ENCODE data around the gene FPR1.

FPR1 gene

GRCh38 chr19:51799034-51799773 is 47.5 kb upstream of the FPR1 start:
- Histone ChIP-seq H3K36me3 (ENCODE audit: insufficient read depth, low read length) (no peaks in the 10 kb centered on the region), H3K4me1 (ENCODE audit: insufficient read depth, low read length, severe bottlenecking) (no peaks in the 10 kb centered on the region), H3K27me3 (ENCODE audit: insufficient read depth, low read length) (no peaks in the 10 kb centered on the region), H3K9ac (ENCODE audit: low read length) (no peak overlapping the region), H3K27ac (ENCODE audit: low read depth, low read length, poor library complexity, severe bottlenecking) (no peak overlapping the region), H3K9me2 (ENCODE audit: low read depth, low read length) (no peaks in the 10 kb centered on the region), H3F3A (ENCODE audit: insufficient read depth, low read length) (no peaks in the 10 kb centered on the region), H2AFZ (ENCODE audit: low read length) (no peak overlapping the region), H4K20me1 (ENCODE audit: insufficient read depth, low read length) (no peaks in the 10 kb centered on the region), H3K79me2 (ENCODE audit: insufficient read depth, low read length) (no peaks in the 10 kb centered on the region), H3K4me2 (ENCODE audit: low read length) (no peak overlapping the region), H3K4me3 (ENCODE audit: low read depth, low read length, poor library complexity, severe bottlenecking) (no peak overlapping the region), H3K9me3 (ENCODE audit: low read length) (no peaks in the 10 kb centered on the region)
- TF ChIP-seq EZH2 (IDR thresholded peaks at IDR 0.05; ENCODE audit: borderline replicate concordance, low read length): no peak
- TF ChIP-seq CTCF (IDR thresholded peaks at IDR 0.05; ENCODE audit: low read length): no peak

GRCh38 chr19:51798062-51798461 is 46.4 kb upstream of the FPR1 start:
- Histone ChIP-seq H3K9me2 (ENCODE audit: low read depth, low read length) (no peaks in the 10 kb centered on the region), H3K4me2 (ENCODE audit: low read length) (no peak overlapping the region), H3F3A (ENCODE audit: insufficient read depth, low read length) (no peaks in the 10 kb centered on the region), H3K9me3 (ENCODE audit: low read length) (no peaks in the 10 kb centered on the region), H3K9ac (ENCODE audit: low read length) (no peak overlapping the region), H3K4me1 (ENCODE audit: insufficient read depth, low read length, severe bottlenecking) (no peaks in the 10 kb centered on the region), H3K36me3 (ENCODE audit: insufficient read depth, low read length) (no peaks in the 10 kb centered on the region), H4K20me1 (ENCODE audit: insufficient read depth, low read length) (no peaks in the 10 kb centered on the region), H2AFZ (ENCODE audit: low read length) (no peak overlapping the region), H3K4me3 (ENCODE audit: low read depth, low read length, poor library complexity, severe bottlenecking) (no peak overlapping the region), H3K27ac (ENCODE audit: low read depth, low read length, poor library complexity, severe bottlenecking) (no peak overlapping the region), H3K27me3 (ENCODE audit: insufficient read depth, low read length) (no peaks in the 10 kb centered on the region), H3K79me2 (ENCODE audit: insufficient read depth, low read length) (no peaks in the 10 kb centered on the region)
- TF ChIP-seq CTCF (IDR thresholded peaks at IDR 0.05; ENCODE audit: low read length) (no peak), EZH2 (IDR thresholded peaks at IDR 0.05; ENCODE audit: borderline replicate concordance, low read length) (no peak)

DNA sequence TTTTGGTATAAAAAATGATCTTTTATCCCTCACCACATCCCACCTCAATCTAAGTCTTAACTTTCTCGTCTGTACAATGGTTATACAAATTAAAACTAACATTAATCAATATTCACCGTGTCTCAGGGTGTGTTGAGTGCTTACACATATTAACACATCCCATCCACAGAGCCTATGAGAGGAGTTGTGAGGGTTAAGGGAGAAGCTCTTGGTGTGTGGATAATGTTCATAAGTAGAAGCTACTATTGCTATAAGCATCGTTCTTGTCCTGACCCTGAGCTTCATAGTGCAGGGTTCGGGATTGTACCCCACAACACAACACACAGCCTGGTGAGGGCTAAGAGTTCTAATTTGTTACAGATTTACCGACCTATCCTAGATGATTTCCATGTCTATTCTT is 45.8 kb upstream of the FPR1 start:
- Histone ChIP-seq H3K27me3 (ENCODE audit: insufficient read depth, low read length) (no peaks in the 10 kb centered on the region), H3K79me2 (ENCODE audit: insufficient read depth, low read length) (no peaks in the 10 kb centered on the region), H3F3A (ENCODE audit: insufficient read depth, low read length) (no peaks in the 10 kb centered on the region), H2AFZ (ENCODE audit: low read length) (no peak overlapping the region), H3K4me2 (ENCODE audit: low read length) (no peak overlapping the region), H3K27ac (ENCODE audit: low read depth, low read length, poor library complexity, severe bottlenecking) (no peak overlapping the region), H3K4me1 (ENCODE audit: insufficient read depth, low read length, severe bottlenecking) (no peaks in the 10 kb centered on the region), H3K9me3 (ENCODE audit: low read length) (no peaks in the 10 kb centered on the region), H3K4me3 (ENCODE audit: low read depth, low read length, poor library complexity, severe bottlenecking) (no peak overlapping the region), H4K20me1 (ENCODE audit: insufficient read depth, low read length) (no peaks in the 10 kb centered on the region), H3K9me2 (ENCODE audit: low read depth, low read length) (no peaks in the 10 kb centered on the region), H3K36me3 (ENCODE audit: insufficient read depth, low read length) (no peaks in the 10 kb centered on the region), H3K9ac (ENCODE audit: low read length) (no peak overlapping the region)
- no peak for TF ChIP-seq CTCF (IDR thresholded peaks at IDR 0.05; ENCODE audit: low read length)
- no peak for TF ChIP-seq EZH2 (IDR thresholded peaks at IDR 0.05; ENCODE audit: borderline replicate concordance, low read length)
